Aorta (tissue), 5 donors: Measurements from ENCODE around the gene PIGQ. TPM values are rescaled to one million over a fixed set of nuclear protein-coding genes. Genes with fewer than 3 reads are reported as not detected.

ENCODE experiments used
- ATAC-seq: fragments of 200-7000 bp; cut with Tn5 transposase; one replicate; pipeline ENCODE4 v1.9.1; 2022; ENCODE audit warnings: moderate library complexity; ENCODE audit not compliant: low FRiP score
- DNase-seq, 2 donors: peaks; one replicate each; pipeline ENCODE4 v3.0.0-alpha.2; 2020
- H3K27ac ChIP-seq, 2 donors: one replicate each; pipeline ENCODE4 v1.5.1; 2013; ENCODE audit warnings: low read length in 2 of 2, mild to moderate bottlenecking in 2 of 2, moderate library complexity in 2 of 2, control low read depth in 1 of 2, inconsistent platforms in 1 of 2, low read depth in 1 of 2
- H3K27me3 ChIP-seq, 2 donors: one replicate each; pipeline ENCODE4 v1.6.1; 2013; ENCODE audit warnings: control low read depth in 1 of 2, low read length in 1 of 2, mild to moderate bottlenecking in 1 of 2, moderate library complexity in 1 of 2; ENCODE audit not compliant: insufficient read depth in 2 of 2, control insufficient read depth in 1 of 2
- H3K36me3 ChIP-seq, 2 donors: one replicate each; pipeline ENCODE4 v1.6.1; 2013; ENCODE audit warnings: control low read depth in 1 of 2, low read length in 1 of 2, mild to moderate bottlenecking in 1 of 2; ENCODE audit not compliant: insufficient read depth in 2 of 2, control insufficient read depth in 1 of 2
- H3K4me1 ChIP-seq, 2 donors: one replicate each; pipeline ENCODE4 v1.6.1; 2013; ENCODE audit warnings: low read length in 2 of 2, control low read depth in 1 of 2, mild to moderate bottlenecking in 1 of 2, moderate library complexity in 1 of 2; ENCODE audit not compliant: insufficient read depth in 2 of 2, control insufficient read depth in 1 of 2
- H3K4me3 ChIP-seq, 2 donors: one replicate each; pipeline ENCODE4 v1.5.1; 2013; ENCODE audit warnings: low read length in 2 of 2, control low read depth in 1 of 2, mild to moderate bottlenecking in 1 of 2
- H3K9me3 ChIP-seq: one replicate; pipeline ENCODE4 v1.6.1; 2013; ENCODE audit warnings: mild to moderate bottlenecking, low read length; ENCODE audit not compliant: control insufficient read depth
- WGBS, 2 donors: extraction: QIAGEN DNeasy Blood & Tissue Kit; methylation state at CpG; one replicate each; pipeline ENCODE4 v1.1.7; 2013; 5-methylcytosine and 5-hydroxymethylcytosine counted together
- intact Hi-C, 2 donors: fragments of 100-400 bp; cut with DNase I; formaldehyde crosslinking; loops; one replicate each; pipeline versions ENCODE4 v1.14.2 to v1.15.0; 2022
- polyA plus RNA-seq, 2 donors: library from polyadenylated mRNA; stranded (reverse); fragments of 200-250 nt; gene quantifications; one replicate each; pipeline ENCODE4 v1.2.3, GENCODE V29; 2013
- total RNA-seq, 2 donors: library from RNA; stranded (reverse); fragmentation: NEBNext Ultra II Directional; extraction: Animal tissue kit (Norgen Biotek cat#: 25700); gene quantifications; one replicate each; pipeline ENCODE4 v1.2.1, GENCODE V29; 2021
- donor health status: healthy with polysubstance abuse.
- donor health status: Bipolar disorder and iron deficiency.
- donor health status: DM: no; HTN: no; CAD: no.
- donor health status: DM: no; HTN: no; CAD: no.
- donor health status: DM: yes; HTN: yes; CAD: no.

Gene PIGQ
- total and polyA plus RNA-seq, 4 donors, result 10.8 to 92.2 (median 32.2) TPM

DNA sequence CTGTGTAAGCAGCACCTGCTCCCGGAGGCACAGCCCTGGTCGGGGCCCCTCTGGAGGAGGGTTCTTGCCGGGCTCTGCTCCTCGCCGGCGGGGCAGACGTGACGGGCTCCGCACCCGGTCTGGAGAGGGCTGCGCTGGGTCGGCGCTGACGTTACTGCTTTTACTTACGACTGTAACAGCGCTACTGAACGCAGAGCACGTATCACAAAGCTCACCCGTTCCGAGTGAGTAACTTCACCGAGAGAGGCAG is 18.8 kb downstream of the PIGQ start:
- Histone ChIP-seq H3K36me3 (no peaks in the 10 kb centered on the region), H3K4me1 (no peaks in the 10 kb centered on the region), H3K27ac (peak overlapping the region; percentile 71 to 85), H3K9me3 (no peaks in the 10 kb centered on the region), H3K27me3 (no peaks in the 10 kb centered on the region), H3K4me3 (peak overlapping the region; percentile 58 to 69)
- ATAC-seq (no peak), DNase-seq (peak in 1 of 2 donors; percentile 71)
- intact Hi-C loops, result loop anchor here in 1 of 2 donors (5.0 kb wide), 1 partner anchor 49 kb away; the partner anchor contains the start of gene METTL26
- 0% methylated on average over 21 of the region's 21 CpGs for WGBS, 2 donors

DNA sequence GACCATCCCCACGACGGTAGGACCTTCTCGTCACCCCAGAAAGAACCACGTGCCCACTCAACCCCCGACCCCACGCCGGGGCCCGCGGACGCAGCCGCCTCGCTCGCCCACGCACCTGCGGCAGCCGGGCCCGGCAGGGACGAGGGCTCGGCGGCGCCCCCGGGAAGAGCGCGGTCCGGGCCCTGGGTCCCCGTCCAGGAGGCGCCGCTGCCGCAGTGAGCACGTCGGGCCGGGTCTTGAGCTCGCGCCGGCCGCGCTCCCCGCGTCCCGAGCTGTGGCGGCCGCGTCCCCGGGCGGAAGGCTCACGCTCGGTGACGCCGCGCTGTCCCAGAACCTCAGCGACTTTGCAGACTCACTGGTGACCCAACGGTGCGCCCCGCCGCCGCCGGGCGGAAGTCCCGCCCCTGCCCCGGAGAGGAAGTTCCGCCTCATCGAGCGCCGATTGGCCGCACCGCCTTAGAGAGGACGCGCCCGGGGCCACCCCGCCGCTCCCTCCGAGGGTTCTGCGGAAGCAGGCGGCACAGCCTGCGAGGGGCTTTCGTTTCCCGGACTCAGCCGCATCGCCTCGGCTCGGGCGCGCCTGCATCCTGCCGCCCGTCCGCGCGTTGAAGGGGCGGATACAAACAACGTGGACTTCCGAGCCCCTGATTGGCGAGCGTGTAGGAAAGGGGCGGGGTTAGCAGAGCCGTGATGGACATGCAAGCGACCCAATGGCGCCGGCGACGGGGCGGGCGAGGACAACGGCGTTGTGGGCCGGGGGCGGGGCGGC is 19.3 kb downstream of the PIGQ start:
- peak; percentile 95 for ATAC-seq
- Histone ChIP-seq H3K4me1 (no peaks in the 10 kb centered on the region), H3K27me3 (no peaks in the 10 kb centered on the region), H3K9me3 (no peaks in the 10 kb centered on the region), H3K36me3 (no peaks in the 10 kb centered on the region), H3K27ac (peak overlapping the region; percentile 71 to 87), H3K4me3 (peak overlapping the region; percentile 58 to 69)
- intact Hi-C loops, result loop anchor here in 1 of 2 donors (5.0 kb wide), 1 partner anchor 48 kb away; the partner anchor contains the start of gene METTL26
- WGBS, 2 donors, result 0 to 1% methylated on average over 79 to 107 of the region's 107 CpGs
- DNase-seq, result peak; percentile 98 to 99

DNA sequence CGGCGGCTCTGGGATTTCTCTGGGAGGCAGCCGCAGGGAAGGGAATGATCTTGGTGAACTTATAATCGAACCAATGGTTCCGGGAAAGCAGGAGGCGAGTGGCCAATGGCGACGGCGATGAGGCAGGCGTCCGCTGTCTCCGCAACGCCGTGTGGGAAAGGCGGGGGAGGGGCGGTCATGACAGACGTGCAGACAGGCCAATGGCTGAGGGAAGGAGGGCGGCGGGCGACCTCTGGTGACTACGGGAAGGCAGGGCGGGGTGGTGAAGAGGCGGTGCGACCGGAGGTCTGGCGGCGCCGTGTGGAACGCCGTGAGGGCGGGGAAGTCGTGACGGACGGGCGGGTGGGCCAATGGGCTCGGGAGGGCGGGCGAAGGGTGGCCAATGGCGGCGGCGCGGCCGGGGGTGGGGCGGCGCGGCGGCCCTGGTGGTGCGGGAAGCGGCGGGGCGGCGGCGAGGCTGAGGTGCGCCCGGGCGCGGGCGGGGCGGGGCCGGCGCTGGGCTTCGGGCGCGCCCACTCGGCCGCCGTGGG is 20.0 kb downstream of the PIGQ start, which contains the start of gene RAB40C:
Gene RAB40C (plus strand): TSS at position 409 of the 530 bp plus-strand sequence. CDS start 226 bp downstream, outside the sequence.
- intact Hi-C loops, result loop anchor here in 1 of 2 donors (5.0 kb wide), 1 partner anchor 48 kb away; the partner anchor contains the start of gene METTL26
- no peaks in the 10 kb centered on the region for H3K9me3 ChIP-seq
- DNase-seq, result peak; percentile 100
- no peaks in the 10 kb centered on the region for H3K4me1 ChIP-seq
- 0 to 1% methylated on average over 17 to 67 of the region's 67 CpGs for WGBS, 2 donors
- H3K27me3 ChIP-seq, result no peaks in the 10 kb centered on the region
- H3K4me3 ChIP-seq, result peak within 1 kb of the TSS; percentile 69 to 82
- H3K27ac ChIP-seq, result peak within 1 kb of the TSS; percentile 71 to 87
- H3K36me3 ChIP-seq, result no peaks in the 10 kb centered on the region
- peak; percentile 97 for ATAC-seq

DNA sequence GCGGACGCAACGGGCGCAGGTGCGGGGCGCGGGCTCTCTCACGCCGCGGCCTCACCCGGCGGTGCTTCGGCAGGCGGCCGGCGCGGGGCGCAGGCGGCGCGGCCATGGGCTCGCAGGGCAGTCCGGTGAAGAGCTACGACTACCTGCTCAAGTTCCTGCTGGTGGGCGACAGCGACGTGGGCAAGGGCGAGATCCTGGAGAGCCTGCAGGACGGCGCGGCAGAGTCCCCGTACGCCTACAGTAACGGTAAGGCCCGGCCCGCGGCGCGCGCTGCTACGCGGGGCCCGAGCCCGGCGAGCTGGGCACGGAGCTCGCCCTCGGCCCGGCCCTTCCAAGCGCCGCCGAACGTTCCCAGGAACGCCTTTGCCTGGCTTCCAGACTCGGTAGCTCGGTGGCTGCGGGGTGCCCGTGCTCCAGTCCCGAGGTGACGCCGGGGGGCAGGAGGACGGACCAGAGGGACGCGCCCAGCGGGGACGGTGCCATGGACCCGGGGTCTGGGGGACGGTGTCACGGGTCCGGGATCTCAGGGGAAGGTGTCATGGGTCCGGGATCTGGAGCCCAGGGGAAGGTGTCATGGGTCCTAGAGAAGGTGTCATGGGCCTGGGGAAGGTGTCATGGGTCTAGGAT is 20.5 kb downstream of the PIGQ start:
- Histone ChIP-seq H3K9me3 (no peaks in the 10 kb centered on the region), H3K4me1 (no peaks in the 10 kb centered on the region), H3K4me3 (peak overlapping the region; percentile 67 to 82), H3K27me3 (no peaks in the 10 kb centered on the region), H3K36me3 (no peaks in the 10 kb centered on the region), H3K27ac (peak overlapping the region in 1 of 2 donors; percentile 4)
- 0 to 1% methylated on average over 64 to 71 of the region's 71 CpGs for WGBS, 2 donors
- intact Hi-C loops, result no loop called here
- peak; percentile 67 to 84 for DNase-seq
- ATAC-seq, result no peak

DNA sequence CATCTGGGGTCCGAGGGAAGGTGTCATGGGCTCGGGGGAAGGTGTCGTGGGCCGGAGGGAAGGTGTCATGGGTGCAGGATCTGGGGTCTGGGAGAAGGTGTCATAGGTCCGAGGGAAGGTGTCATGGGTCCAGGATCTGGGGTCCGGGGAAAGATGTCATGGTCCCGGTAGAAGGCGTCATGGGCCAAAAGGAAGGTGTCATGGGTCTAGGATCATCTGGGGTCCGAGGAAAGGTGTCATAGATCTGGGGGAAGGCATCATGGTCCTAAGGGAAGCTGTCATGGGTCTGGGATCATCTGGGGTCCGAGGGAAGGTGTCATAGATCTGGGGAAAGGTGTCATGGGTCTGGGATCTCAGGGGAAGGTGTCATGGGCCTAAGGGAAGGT is 21.0 kb downstream of the PIGQ start:
- no peaks in the 10 kb centered on the region for H3K4me1 ChIP-seq

GRCh38 chr16:591231-591630 is 21.5 kb downstream of the PIGQ start:
- ATAC-seq, result no peak
- no peaks in the 10 kb centered on the region for H3K36me3 ChIP-seq
- H3K4me3 ChIP-seq, result no peak overlapping the region
- H3K4me1 ChIP-seq, result no peaks in the 10 kb centered on the region
- intact Hi-C loops, result no loop called here
- no peaks in the 10 kb centered on the region for H3K27me3 ChIP-seq
- DNase-seq, result no peak
- H3K9me3 ChIP-seq, result no peaks in the 10 kb centered on the region
- WGBS, 2 donors, result 73 to 77% methylated on average over 8 of the region's 8 CpGs
- H3K27ac ChIP-seq, result no peak overlapping the region

More for the DNA sequence above, 21.0 kb downstream of the PIGQ start:
- Histone ChIP-seq H3K27ac (no peak overlapping the region), H3K27me3 (no peaks in the 10 kb centered on the region), H3K36me3 (no peaks in the 10 kb centered on the region), H3K9me3 (no peaks in the 10 kb centered on the region), H3K4me3 (peak overlapping the region in 1 of 2 donors; percentile 82)
- 44 to 50% methylated on average over 10 of the region's 10 CpGs for WGBS, 2 donors
- intact Hi-C loops, result no loop called here
- no peak for DNase-seq
- no peak for ATAC-seq

- Histone ChIP-seq H3K4me3 (no peak overlapping the region), H3K9me3 (no peaks in the 10 kb centered on the region), H3K36me3 (no peaks in the 10 kb centered on the region), H3K27ac (no peak overlapping the region), H3K4me1 (no peaks in the 10 kb centered on the region), H3K27me3 (no peaks in the 10 kb centered on the region)
- 88% methylated on average over 15 of the region's 15 CpGs for WGBS, 2 donors
- ATAC-seq (no peak), DNase-seq (no peak)
- intact Hi-C loops, result no loop called here
Observed at GRCh38 chr16:591892-592517, 22.2 kb downstream of the PIGQ start.

- DNase-seq, result peak; percentile 61 to 75
- no peak for ATAC-seq
- intact Hi-C loops, result no loop called here
Observed at GRCh38 chr16:592518-593306, 22.9 kb downstream of the PIGQ start.

More at GRCh38 chr16:592518-593306, 22.9 kb downstream of the PIGQ start:
- H3K4me3 ChIP-seq, result no peak overlapping the region
- H3K27ac ChIP-seq, result no peak overlapping the region
- no peaks in the 10 kb centered on the region for H3K4me1 ChIP-seq
- no peaks in the 10 kb centered on the region for H3K36me3 ChIP-seq
- H3K9me3 ChIP-seq, result no peaks in the 10 kb centered on the region
- no peaks in the 10 kb centered on the region for H3K27me3 ChIP-seq
- WGBS, 2 donors, result 78 to 83% methylated on average over 24 of the region's 24 CpGs
